Naive thymus-derived CD4-positive, alpha-beta T cell (primary cell): Measurements from ENCODE around the gene SORCS2. TPM values are rescaled to one million over a fixed set of nuclear protein-coding genes. Genes with fewer than 3 reads are reported as not detected.

Experiments used
- ATAC-seq: fragments of 150-1000 bp; cut with Tn5 transposase; 2 replicates; pipeline ENCODE4 v1.10.0; 2021; ENCODE audit warnings: mild to moderate bottlenecking, moderate library complexity
- CTCF ChIA-PET: fragments of 350-600 bp; sonication (Branson Sonifier 250); formaldehyde crosslinking; loops from one replicate; lab custom pipeline; 2021; ENCODE audit warnings: antibody characterized with exemption; lab: Charles Lee
- POLR2A ChIA-PET: fragments of 350-600 bp; sonication (Branson Sonifier 250); formaldehyde crosslinking; loops from one replicate; lab custom pipeline; 2021; ENCODE audit warnings: antibody characterized with exemption, inconsistent platforms; lab: Charles Lee
- DNase-seq, 9 donors: peaks; one replicate each; pipeline versions ENCODE4 v3.0.0 to v3.0.0-alpha.2; 2020 to 2022; ENCODE audit warnings: mixed read lengths in 1 of 9
- H3K27ac ChIP-seq: one replicate; pipeline ENCODE4 v1.7.0; 2013; ENCODE audit warnings: mild to moderate bottlenecking, low read depth, low read length, moderate library complexity
- H3K27me3 ChIP-seq, 2 donors: one replicate each; pipeline ENCODE4 v1.7.0; 2013; ENCODE audit warnings: low read length in 2 of 2, mild to moderate bottlenecking in 2 of 2, moderate library complexity in 2 of 2; ENCODE audit not compliant: control insufficient read depth in 2 of 2, insufficient read depth in 2 of 2
- H3K36me3 ChIP-seq, 3 experiments: 1 replicate in 2 of 3; 2 replicates in 1 of 3; pipeline ENCODE4 v1.7.0; 2013; ENCODE audit warnings: low read length in 3 of 3, mild to moderate bottlenecking in 3 of 3, moderate library complexity in 1 of 3; ENCODE audit not compliant: insufficient read depth in 3 of 3, control insufficient read depth in 2 of 3
- H3K4me1 ChIP-seq, 2 donors: one replicate each; pipeline ENCODE4 v1.7.0; 2013; ENCODE audit warnings: low read length in 2 of 2, mild to moderate bottlenecking in 2 of 2, moderate library complexity in 1 of 2; ENCODE audit not compliant: control insufficient read depth in 2 of 2, insufficient read depth in 2 of 2
- H3K4me3 ChIP-seq: 2 replicates; pipeline ENCODE4 v1.7.0; 2013; ENCODE audit warnings: mild to moderate bottlenecking, low read length
- H3K9me3 ChIP-seq, 3 experiments: 1 replicate in 2 of 3; 2 replicates in 1 of 3; pipeline ENCODE4 v1.7.0; 2013; ENCODE audit warnings: low read length in 3 of 3; ENCODE audit not compliant: control insufficient read depth in 2 of 3
- H3K27ac Mint-ChIP-seq, 9 donors: one replicate each; pipeline ENCODE4 v1.8.0; 2020 to 2022; ENCODE audit warnings: mixed read lengths in 9 of 9, mild to moderate bottlenecking in 8 of 9, moderate library complexity in 5 of 9, inconsistent platforms in 2 of 9
- H3K27me3 Mint-ChIP-seq, 5 donors: one replicate each; pipeline ENCODE4 v1.8.0; 2021 to 2022; ENCODE audit warnings: mixed read lengths in 5 of 5, mild to moderate bottlenecking in 1 of 5
- H3K36me3 Mint-ChIP-seq, 5 donors: one replicate each; pipeline ENCODE4 v1.8.0; 2020 to 2022; ENCODE audit warnings: mixed read lengths in 5 of 5, mild to moderate bottlenecking in 3 of 5, inconsistent platforms in 1 of 5
- H3K4me1 Mint-ChIP-seq, 7 donors: one replicate each; pipeline ENCODE4 v1.8.0; 2020 to 2022; ENCODE audit warnings: mixed read lengths in 7 of 7, mild to moderate bottlenecking in 3 of 7, inconsistent platforms in 1 of 7
- H3K4me3 Mint-ChIP-seq, 10 donors: one replicate each; pipeline ENCODE4 v1.8.0; 2020 to 2022; ENCODE audit warnings: mild to moderate bottlenecking in 10 of 10, mixed read lengths in 10 of 10, moderate library complexity in 6 of 10, inconsistent platforms in 2 of 10
- H3K9me3 Mint-ChIP-seq, 11 donors: one replicate each; pipeline ENCODE4 v1.8.0; 2020 to 2022; ENCODE audit warnings: mixed read lengths in 11 of 11, mild to moderate bottlenecking in 4 of 11, inconsistent platforms in 1 of 11, moderate library complexity in 1 of 11
- intact Hi-C, 2 donors: fragments of 100-400 bp; cut with micrococcal nuclease; formaldehyde crosslinking; loops; one replicate each; pipeline ENCODE4 v1.15.1; 2023
- polyA plus RNA-seq, 2 donors: library from polyadenylated mRNA; unstranded; fragments of 300-500 nt; fragmentation: Illumina TruSeq; gene quantifications; one replicate each; pipeline ENCODE4 v1.2.3, GENCODE V29; 2021
- total RNA-seq, 6 experiments: library from RNA in 5 of 6; stranded (reverse) in 5 of 6; gene quantifications; 1 replicate in 5 of 6; 2 replicates in 1 of 6; pipeline ENCODE4 v1.2.3 and lab custom pipeline; 2021 to 2026

The SORCS2 gene
- total and polyA plus RNA-seq, 7 experiments from 2014 or later: 0.10 TPM; not detected in 6

DNA sequence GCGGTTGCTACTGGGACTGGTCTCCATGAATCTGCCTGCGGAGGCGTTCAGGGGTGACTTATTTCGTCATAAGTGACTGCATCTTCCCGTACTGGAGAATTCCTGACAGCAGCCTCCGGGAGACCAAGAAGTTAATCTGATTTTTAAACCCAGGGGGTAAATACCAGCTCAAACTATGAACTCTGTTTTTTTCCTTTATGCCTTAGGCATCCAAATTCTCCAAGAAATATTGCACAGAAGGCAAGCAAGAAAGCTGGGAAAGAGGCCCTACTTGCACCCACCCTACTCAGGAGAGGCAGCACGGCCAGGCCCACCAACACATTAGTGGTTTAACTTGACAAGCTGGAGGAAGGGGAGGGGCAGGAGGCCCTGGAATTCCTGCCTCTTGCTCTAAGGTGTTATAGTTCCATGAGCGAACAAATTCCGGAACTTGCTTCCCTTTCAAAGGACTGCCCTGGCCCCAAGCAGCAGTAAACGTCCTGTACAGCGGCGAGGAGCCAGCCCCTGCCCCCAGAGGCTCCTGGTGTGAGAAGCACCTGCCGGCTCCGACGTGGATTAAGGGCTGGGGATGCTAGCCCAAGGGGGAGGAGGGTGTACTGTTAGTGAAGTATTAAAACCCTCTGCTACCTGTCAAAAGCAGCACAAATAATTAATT is 570.2 kb downstream of the SORCS2 start:
- intact Hi-C loops: no loop called here
- Mint-ChIP-seq H3K27ac (peak overlapping the region in 7 of 9 donors; percentile 89 to 100 (median 94)), H3K4me1 (peaks cover 13 to 42% (median 30%) of the 10 kb centered on the region in 7 donors), H3K36me3 (peaks cover 0 to 32% (median 6%) of the 10 kb centered on the region in 5 donors), H3K9me3 (no peaks in the 10 kb centered on the region), H3K27me3 (no peaks in the 10 kb centered on the region), H3K4me3 (no peak overlapping the region)
- H3K36me3 ChIP-seq: peaks cover 0 to 21% (median 0%) of the 10 kb centered on the region in 3 experiments
- peaks cover 18 to 30% of the 10 kb centered on the region in 2 donors for H3K4me1 ChIP-seq
- no peaks in the 10 kb centered on the region for H3K9me3 ChIP-seq
- POLR2A ChIA-PET: interaction anchor here (0.6 to 2.5 kb wide), 3 partner anchors 12 to 426 kb away, joined by 3 to 10 read pairs (median 5); no protein-coding TSS in a partner anchor
- no peak overlapping the region for H3K4me3 ChIP-seq
- H3K27me3 ChIP-seq: no peaks in the 10 kb centered on the region
- DNase-seq: no peak
- CTCF ChIA-PET: interaction anchor here (0.6 to 6.4 kb wide), 10 partner anchors 8 to 1122 kb away, joined by 3 to 33 read pairs (median 4); partner anchors contain the start of gene MRFAP1
- H3K27ac ChIP-seq: no peak overlapping the region
- no peak for ATAC-seq

DNA sequence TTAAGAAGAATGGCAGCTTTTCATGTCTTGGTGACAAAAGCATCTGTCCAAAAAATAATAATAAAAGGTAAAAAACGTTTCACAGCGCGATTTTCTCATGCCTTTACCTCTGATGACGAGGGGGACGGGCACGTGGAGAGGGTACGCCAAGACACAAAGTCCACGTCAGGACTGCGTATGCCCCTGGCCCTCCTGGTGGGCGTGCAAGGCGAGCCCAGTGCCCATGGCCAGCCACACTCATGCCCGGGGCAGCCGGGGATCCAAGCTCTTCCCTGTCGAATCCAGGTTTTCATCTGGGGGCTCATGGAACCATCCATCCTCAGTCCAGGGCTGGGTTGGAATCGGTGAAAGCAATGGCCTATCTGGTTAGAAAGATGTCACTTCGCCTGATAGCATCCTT is 570.8 kb downstream of the SORCS2 start:
- Histone ChIP-seq H3K27ac (no peak overlapping the region), H3K36me3 (peaks cover 0 to 26% (median 0%) of the 10 kb centered on the region in 3 experiments), H3K9me3 (no peaks in the 10 kb centered on the region), H3K4me3 (no peak overlapping the region), H3K27me3 (no peaks in the 10 kb centered on the region), H3K4me1 (peaks cover 18 to 27% of the 10 kb centered on the region in 2 donors)
- Mint-ChIP-seq H3K4me1 (peaks cover 13 to 36% (median 28%) of the 10 kb centered on the region in 7 donors), H3K27ac (peak overlapping the region in 4 of 9 donors; percentile 14 to 41 (median 30)), H3K4me3 (no peak overlapping the region), H3K9me3 (no peaks in the 10 kb centered on the region), H3K36me3 (peaks cover 0 to 36% (median 6%) of the 10 kb centered on the region in 5 donors), H3K27me3 (no peaks in the 10 kb centered on the region)
- ATAC-seq (no peak), DNase-seq (no peak)
- CTCF ChIA-PET: interaction anchor here (0.6 to 6.4 kb wide), 2 partner anchors 39 to 1123 kb away, joined by 4 to 33 read pairs; partner anchors contain the start of gene MRFAP1
- POLR2A ChIA-PET: no interaction called here
- intact Hi-C loops: no loop called here

DNA sequence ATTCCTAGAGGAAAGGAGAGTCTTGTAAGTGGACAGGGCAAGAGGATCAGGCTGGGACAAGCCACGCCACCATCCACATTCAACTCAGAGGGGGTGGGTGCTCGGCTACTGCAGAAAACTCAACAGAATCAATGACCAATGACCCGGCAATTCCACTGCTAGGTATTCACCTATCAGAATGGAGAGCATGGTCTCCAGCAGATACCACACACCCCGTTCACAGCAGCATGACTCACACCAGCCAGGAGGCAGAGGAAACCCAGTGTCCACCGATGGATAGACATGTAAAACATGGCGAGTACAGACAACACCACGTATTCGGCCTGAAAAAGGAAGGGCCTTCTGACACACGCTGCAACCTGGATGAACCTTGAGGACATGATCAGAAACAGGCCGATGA is 571.5 kb downstream of the SORCS2 start:
- no peak overlapping the region for H3K27ac ChIP-seq
- intact Hi-C loops: no loop called here

DNA sequence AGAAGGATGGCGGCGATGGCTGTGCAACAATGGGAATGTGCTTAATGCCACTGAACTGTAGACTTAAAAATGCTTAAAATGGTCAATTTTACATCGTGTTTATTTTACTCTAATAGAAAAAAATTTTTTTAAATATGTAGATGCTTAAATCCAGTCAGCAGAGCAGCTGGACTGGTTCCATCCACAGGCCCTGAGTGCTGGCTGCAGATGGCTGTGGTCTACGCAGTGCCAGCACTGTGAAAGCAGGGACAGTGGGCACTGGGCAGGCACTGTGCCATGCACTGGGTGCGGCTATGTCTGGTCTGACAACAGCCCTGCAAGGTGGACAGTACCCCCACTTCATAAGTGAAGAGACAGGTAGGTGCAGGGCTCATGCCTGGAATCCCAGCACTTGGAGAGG is 572.1 kb downstream of the SORCS2 start:
- H3K36me3 Mint-ChIP-seq: peaks cover 0 to 42% (median 6%) of the 10 kb centered on the region in 5 donors
- DNase-seq (no peak), ATAC-seq (no peak)
- H3K27me3 Mint-ChIP-seq: no peaks in the 10 kb centered on the region
- Histone ChIP-seq H3K27me3 (no peaks in the 10 kb centered on the region), H3K36me3 (peaks cover 0 to 37% (median 0%) of the 10 kb centered on the region in 3 experiments), H3K4me3 (no peak overlapping the region), H3K4me1 (peaks cover 9 to 20% of the 10 kb centered on the region in 2 donors), H3K27ac (no peak overlapping the region), H3K9me3 (no peaks in the 10 kb centered on the region)
- peak overlapping the region in 4 of 9 donors; percentile 23 to 65 (median 54) for H3K27ac Mint-ChIP-seq
- H3K9me3 Mint-ChIP-seq: no peaks in the 10 kb centered on the region
- CTCF ChIA-PET: no interaction called here
- no peak overlapping the region for H3K4me3 Mint-ChIP-seq
- intact Hi-C loops: no loop called here
- POLR2A ChIA-PET: no interaction called here
- peaks cover 8 to 22% (median 17%) of the 10 kb centered on the region in 7 donors for H3K4me1 Mint-ChIP-seq

More for the DNA sequence above, 571.5 kb downstream of the SORCS2 start:
- Histone ChIP-seq H3K9me3 (no peaks in the 10 kb centered on the region), H3K4me3 (no peak overlapping the region), H3K4me1 (peaks cover 11 to 21% of the 10 kb centered on the region in 2 donors), H3K27me3 (no peaks in the 10 kb centered on the region), H3K36me3 (peaks cover 0 to 31% (median 0%) of the 10 kb centered on the region in 3 experiments)
- Mint-ChIP-seq H3K4me1 (peaks cover 8 to 29% (median 22%) of the 10 kb centered on the region in 7 donors), H3K9me3 (no peaks in the 10 kb centered on the region), H3K4me3 (no peak overlapping the region), H3K36me3 (peaks cover 0 to 42% (median 6%) of the 10 kb centered on the region in 5 donors), H3K27ac (peak overlapping the region in 5 of 9 donors; percentile 23 to 63 (median 41)), H3K27me3 (no peaks in the 10 kb centered on the region)
- ChIA-PET POLR2A (no interaction called here), CTCF (no interaction called here)
- ATAC-seq: no peak
- DNase-seq: no peak

DNA sequence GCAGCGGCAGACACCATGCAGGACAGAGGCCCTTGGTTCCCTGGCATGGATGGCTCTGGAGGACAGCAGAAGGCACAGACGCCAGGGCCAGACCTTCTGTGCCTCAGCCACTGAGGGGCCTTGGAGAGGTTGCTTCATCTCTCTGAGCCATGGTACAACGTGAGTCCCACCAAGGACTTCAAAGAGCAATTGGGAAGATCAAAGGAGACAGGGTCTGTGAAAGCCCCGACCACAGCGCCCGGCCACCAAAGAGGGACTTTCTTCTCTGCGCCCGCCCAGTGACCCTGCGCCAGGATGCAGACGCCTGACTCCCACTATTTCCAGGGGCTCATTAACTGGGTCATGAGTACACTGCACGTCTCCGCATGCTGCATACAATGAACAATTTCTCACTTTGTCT is 573.3 kb downstream of the SORCS2 start:
- Mint-ChIP-seq H3K27me3 (no peaks in the 10 kb centered on the region), H3K4me3 (no peak overlapping the region), H3K9me3 (no peaks in the 10 kb centered on the region), H3K27ac (peak overlapping the region in 2 of 9 donors; percentile 19 to 69), H3K4me1 (peaks cover 7 to 23% (median 18%) of the 10 kb centered on the region in 7 donors), H3K36me3 (peaks cover 0 to 47% (median 5%) of the 10 kb centered on the region in 5 donors)
- POLR2A ChIA-PET: interaction anchor here (0.7 kb wide), 1 partner anchor 36 kb away, joined by 3 read pairs; no protein-coding TSS in a partner anchor
- peaks cover 4 to 15% of the 10 kb centered on the region in 2 donors for H3K4me1 ChIP-seq
- DNase-seq: no peak
- CTCF ChIA-PET: no interaction called here
- intact Hi-C loops: no loop called here
- no peak overlapping the region for H3K27ac ChIP-seq
- peaks cover 0 to 41% (median 0%) of the 10 kb centered on the region in 3 experiments for H3K36me3 ChIP-seq
- no peak for ATAC-seq
- no peak overlapping the region for H3K4me3 ChIP-seq
- H3K9me3 ChIP-seq: no peaks in the 10 kb centered on the region
- no peaks in the 10 kb centered on the region for H3K27me3 ChIP-seq

DNA sequence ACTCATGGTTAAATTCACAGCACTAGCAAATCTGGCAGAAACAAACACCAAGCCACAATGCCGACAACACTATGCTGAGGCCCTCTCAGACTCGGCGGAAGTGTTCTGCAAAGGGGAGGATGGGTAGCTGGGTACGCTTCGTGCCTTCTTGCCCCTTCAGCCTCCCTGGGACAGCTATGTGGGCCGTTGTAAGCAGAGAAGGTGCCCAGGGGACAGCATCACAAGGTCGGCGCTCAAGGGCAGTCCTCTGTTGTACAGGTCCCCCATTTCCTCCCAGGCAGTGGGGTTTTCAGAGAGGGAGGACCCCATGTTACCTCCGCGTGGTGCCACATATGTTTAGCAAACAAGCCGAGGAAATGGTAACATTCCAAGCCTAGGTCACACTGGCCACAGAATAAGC is 573.7 kb downstream of the SORCS2 start:
- Histone ChIP-seq H3K36me3 (peaks cover 0 to 41% (median 0%) of the 10 kb centered on the region in 3 experiments), H3K9me3 (no peaks in the 10 kb centered on the region), H3K27me3 (no peaks in the 10 kb centered on the region), H3K4me3 (no peak overlapping the region), H3K4me1 (peaks cover 8 to 19% of the 10 kb centered on the region in 2 donors), H3K27ac (no peak overlapping the region)
- intact Hi-C loops: no loop called here
- ChIA-PET POLR2A (interaction anchor here (0.7 kb wide), 1 partner anchor 36 kb away, joined by 3 read pairs; no protein-coding TSS in a partner anchor), CTCF (no interaction called here)
- ATAC-seq (no peak), DNase-seq (no peak)
- H3K4me3 Mint-ChIP-seq: no peak overlapping the region
- peaks cover 7 to 27% (median 22%) of the 10 kb centered on the region in 7 donors for H3K4me1 Mint-ChIP-seq
- no peaks in the 10 kb centered on the region for H3K9me3 Mint-ChIP-seq
- H3K27me3 Mint-ChIP-seq: no peaks in the 10 kb centered on the region
- peaks cover 0 to 47% (median 6%) of the 10 kb centered on the region in 5 donors for H3K36me3 Mint-ChIP-seq
- H3K27ac Mint-ChIP-seq: no peak overlapping the region
